ENCODE measurements around the gene DOCK8. TPM values are rescaled to one million over a fixed set of nuclear protein-coding genes. Genes with fewer than 3 reads are reported as not detected.

Gene DOCK8
- total and polyA plus RNA-seq, 2 of the 13 experiments (the other 11 are each of a cell fraction or from before 2014, with no cell fraction given): 0.28 to 0.38 TPM

DNA sequence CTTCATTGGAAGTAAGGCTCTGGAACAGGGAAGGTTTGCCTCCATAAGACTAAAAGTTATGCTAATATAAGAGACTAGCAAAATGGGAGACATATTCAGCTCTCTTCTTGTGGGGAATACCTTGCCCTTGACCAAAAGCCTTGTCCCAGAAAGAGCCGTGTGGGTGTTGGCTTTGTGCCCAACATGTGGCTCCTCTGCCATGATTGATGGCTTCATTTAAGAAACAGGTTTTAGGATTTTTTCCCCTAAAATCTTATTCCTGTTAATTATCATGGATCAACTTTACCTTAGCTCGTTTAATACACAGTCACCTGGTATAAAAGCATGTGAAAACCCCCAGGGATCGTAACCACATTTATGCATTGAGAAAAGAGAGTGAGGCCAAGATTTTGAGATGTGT, 38.9 kb downstream of the DOCK8 start:
- Histone ChIP-seq H3K4me1 (ENCODE audit: insufficient read depth, low read length) (no peaks in the 10 kb centered on the region), H3K9ac (ENCODE audit: insufficient read depth, low read depth, low read length) (no peak overlapping the region), H3K27ac (ENCODE audit: extremely low read length, insufficient read depth, low read length) (no peak overlapping the region), H3K27me3 (ENCODE audit: control insufficient read depth in 1 of 2, insufficient read depth in 2 of 2, low read length in 2 of 2) (no peaks in the 10 kb centered on the region), H3K4me2 (ENCODE audit: low read depth, low read length) (no peak overlapping the region), H3K4me3 (replicated peaks in 1 of 3; ENCODE audit: insufficient read depth in 1 of 3, low read depth in 2 of 3, low read length in 3 of 3) (no peak overlapping the region), H3K79me2 (ENCODE audit: insufficient read depth, low read length) (no peaks in the 10 kb centered on the region), H3K9me3 (ENCODE audit: low read length) (no peaks in the 10 kb centered on the region), H2AFZ (ENCODE audit: low read length) (no peak overlapping the region), H4K20me1 (ENCODE audit: insufficient read depth, low read length) (no peaks in the 10 kb centered on the region), H3K36me3 (replicated peaks in 1 of 2; ENCODE audit: control insufficient read depth in 1 of 2, insufficient read depth in 2 of 2, low read length in 2 of 2) (no peaks in the 10 kb centered on the region)
- TF ChIP-seq ZBTB1 (CRISPR knock-in tag; IDR thresholded peaks at IDR 0.05; ENCODE audit: borderline replicate concordance): no peak
- TF ChIP-seq, protein P1, sequence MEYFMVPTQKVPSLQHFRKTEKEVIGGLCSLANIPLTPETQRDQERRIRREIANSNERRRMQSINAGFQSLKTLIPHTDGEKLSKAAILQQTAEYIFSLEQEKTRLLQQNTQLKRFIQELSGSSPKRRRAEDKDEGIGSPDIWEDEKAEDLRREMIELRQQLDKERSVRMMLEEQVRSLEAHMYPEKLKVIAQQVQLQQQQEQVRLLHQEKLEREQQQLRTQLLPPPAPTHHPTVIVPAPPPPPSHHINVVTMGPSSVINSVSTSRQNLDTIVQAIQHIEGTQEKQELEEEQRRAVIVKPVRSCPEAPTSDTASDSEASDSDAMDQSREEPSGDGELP (IDR thresholded peaks at IDR 0.05; ENCODE audit: borderline replicate concordance, low read depth): no peak
- ChIA-PET POLR2A (no interaction called here), CTCF (ENCODE audit: low intra/inter-chr PET ratio, low total read pairs) (no interaction called here)
- FAIRE-seq: no peak
- no peak for DNase-seq (ENCODE audit: low spot score)
- ATAC-seq: no peak
- BruUV-seq (replicated peaks): no TSS peak
- 46% methylated on average over 3 of the region's 3 CpGs for WGBS (ENCODE audit: low lambda C conversion rate)
- in situ Hi-C loops (cut with HindIII; ENCODE audit: extremely low pct_ligation_motif_present, low pct_unique_long_range_greater_than_20kb): no loop called here
- intact Hi-C loops (cut with micrococcal nuclease; ENCODE audit: unreplicated experiment): no loop called here

- H3K9ac ChIP-seq (ENCODE audit: insufficient read depth, low read depth, low read length): no peak overlapping the region
- ChIA-PET CTCF (ENCODE audit: low intra/inter-chr PET ratio, low total read pairs) (no interaction called here), POLR2A (no interaction called here)
- in situ Hi-C loops (cut with HindIII; ENCODE audit: extremely low pct_ligation_motif_present, low pct_unique_long_range_greater_than_20kb) (no loop called here), intact Hi-C loops (cut with micrococcal nuclease; ENCODE audit: unreplicated experiment) (loop anchor here (1.0 to 2.0 kb wide), 2 partner anchors 14 to 26 kb away; no protein-coding TSS in a partner anchor)
- no peak overlapping the region for H2AFZ ChIP-seq (ENCODE audit: low read length)
- H4K20me1 ChIP-seq (ENCODE audit: insufficient read depth, low read length): no peaks in the 10 kb centered on the region
- no peaks in the 10 kb centered on the region for H3K79me2 ChIP-seq (ENCODE audit: insufficient read depth, low read length)
- H3K4me1 ChIP-seq (ENCODE audit: insufficient read depth, low read length): no peaks in the 10 kb centered on the region
- no peak overlapping the region for H3K27ac ChIP-seq (ENCODE audit: extremely low read length, insufficient read depth, low read length)
- ATAC-seq (no peak), FAIRE-seq (no peak), DNase-seq (ENCODE audit: low spot score) (no peak)
- no peaks in the 10 kb centered on the region for H3K36me3 ChIP-seq (replicated peaks in 1 of 2; ENCODE audit: control insufficient read depth in 1 of 2, insufficient read depth in 2 of 2, low read length in 2 of 2)
- 18% methylated on average over 4 of the region's 4 CpGs for WGBS (ENCODE audit: low lambda C conversion rate)
- H3K9me3 ChIP-seq (ENCODE audit: low read length): no peaks in the 10 kb centered on the region
- no TSS peak for BruUV-seq (replicated peaks)
- H3K27me3 ChIP-seq (ENCODE audit: control insufficient read depth in 1 of 2, insufficient read depth in 2 of 2, low read length in 2 of 2): no peaks in the 10 kb centered on the region
- no peak overlapping the region for H3K4me3 ChIP-seq (replicated peaks in 1 of 3; ENCODE audit: insufficient read depth in 1 of 3, low read depth in 2 of 3, low read length in 3 of 3)
- no peak overlapping the region for H3K4me2 ChIP-seq (ENCODE audit: low read depth, low read length)
- TF ChIP-seq MYC (CRISPR knock-in tag; IDR thresholded peaks at IDR 0.05; ENCODE audit: borderline replicate concordance): no peak
- TF ChIP-seq ZNF616 (CRISPR knock-in tag; IDR thresholded peaks at IDR 0.05; ENCODE audit: low read depth): no peak
- TF ChIP-seq ZNF17 (CRISPR knock-in tag; IDR thresholded peaks at IDR 0.05): no peak
- no peak for TF ChIP-seq GLMP (CRISPR knock-in tag; IDR thresholded peaks at IDR 0.05; ENCODE audit: borderline replicate concordance)
- TF ChIP-seq, protein P2, sequence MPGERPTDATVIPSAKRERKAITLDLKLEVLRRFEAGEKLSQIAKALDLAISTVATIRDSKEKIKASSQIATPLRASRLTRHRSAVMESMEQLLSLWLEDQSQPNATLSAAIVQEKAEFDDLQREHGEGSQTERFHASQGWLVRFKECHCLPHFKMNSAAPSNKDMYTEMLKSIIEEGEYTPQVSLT (CRISPR knock-in tag; IDR thresholded peaks at IDR 0.05; ENCODE audit: borderline replicate concordance, low read depth): no peak
- no peak for TF ChIP-seq PPARG (CRISPR knock-in tag; conservative IDR thresholded peaks at IDR 0.05)
- TF ChIP-seq ZNF382 (CRISPR knock-in tag; IDR thresholded peaks at IDR 0.05; ENCODE audit: borderline replicate concordance): no peak
- TF ChIP-seq ARNTL (CRISPR knock-in tag; IDR thresholded peaks at IDR 0.05): no peak
- no peak for TF ChIP-seq SRSF1 (optimal IDR thresholded peaks at IDR 0.05; ENCODE audit: low read depth, low read length)
- TF ChIP-seq MIER2 (CRISPR knock-in tag; IDR thresholded peaks at IDR 0.05): no peak
- TF ChIP-seq ADNP (CRISPR knock-in tag; IDR thresholded peaks at IDR 0.05): no peak
- no peak for TF ChIP-seq IRF2 (CRISPR knock-in tag; IDR thresholded peaks at IDR 0.05)
- TF ChIP-seq, protein P3, sequence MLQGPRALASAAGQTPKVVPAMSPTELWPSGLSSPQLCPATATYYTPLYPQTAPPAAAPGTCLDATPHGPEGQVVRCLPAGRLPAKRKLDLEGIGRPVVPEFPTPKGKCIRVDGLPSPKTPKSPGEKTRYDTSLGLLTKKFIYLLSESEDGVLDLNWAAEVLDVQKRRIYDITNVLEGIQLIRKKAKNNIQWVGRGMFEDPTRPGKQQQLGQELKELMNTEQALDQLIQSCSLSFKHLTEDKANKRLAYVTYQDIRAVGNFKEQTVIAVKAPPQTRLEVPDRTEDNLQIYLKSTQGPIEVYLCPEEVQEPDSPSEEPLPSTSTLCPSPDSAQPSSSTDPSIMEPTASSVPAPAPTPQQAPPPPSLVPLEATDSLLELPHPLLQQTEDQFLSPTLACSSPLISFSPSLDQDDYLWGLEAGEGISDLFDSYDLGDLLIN (CRISPR knock-in tag; IDR thresholded peaks at IDR 0.05; ENCODE audit: borderline replicate concordance): no peak
- TF ChIP-seq KDM4B (CRISPR knock-in tag; IDR thresholded peaks at IDR 0.05): no peak
- no peak for TF ChIP-seq ARID2 (CRISPR knock-in tag; IDR thresholded peaks at IDR 0.05; ENCODE audit: borderline replicate concordance)
These were observed 39.9 kb downstream of the DOCK8 start for GRCh38 chr9:254516-254915.
